Neural progenitor cell (in vitro differentiated cells): ENCODE data around the gene BMP5. TPM values are rescaled to one million over a fixed set of nuclear protein-coding genes. Genes with fewer than 3 reads are reported as not detected.

Source experiments
- DNase-seq: peaks from one replicate; pipeline ENCODE4 v3.0.0-alpha.2; 2016; ENCODE audit warnings: low spot score
- H2AFZ ChIP-seq: fragments of 200-600 bp; sonication (generic); replicated peaks from 2 replicates; pipeline ENCODE4 v1.6.1; 2016; ENCODE audit warnings: antibody characterized with exemption
- H3F3A ChIP-seq: fragments of 200-600 bp; sonication (generic); 2 replicates; pipeline ENCODE4 v1.6.1; 2016; ENCODE audit warnings: antibody characterized with exemption, low read depth
- H3K27ac ChIP-seq: fragments of 200-600 bp; sonication (generic); 2 replicates; pipeline ENCODE4 v1.5.1; 2016; ENCODE audit warnings: mild to moderate bottlenecking
- H3K27me3 ChIP-seq: fragments of 200-600 bp; sonication (generic); 2 replicates; pipeline ENCODE4 v1.6.1; 2016; ENCODE audit warnings: mild to moderate bottlenecking, moderate library complexity
- H3K36me3 ChIP-seq: fragments of 200-600 bp; sonication (generic); 2 replicates; pipeline ENCODE4 v1.5.1; 2016
- H3K4me1 ChIP-seq: fragments of 200-600 bp; sonication (generic); 2 replicates; pipeline ENCODE4 v1.6.1; 2016; ENCODE audit warnings: mixed run types
- H3K4me2 ChIP-seq: fragments of 200-600 bp; sonication (generic); 2 replicates; pipeline ENCODE4 v1.6.1; 2016
- H3K4me3 ChIP-seq: fragments of 200-600 bp; sonication (generic); 2 replicates; pipeline ENCODE4 v1.5.1; 2016
- H3K79me2 ChIP-seq: fragments of 200-600 bp; sonication (generic); 2 replicates; pipeline ENCODE4 v1.6.1; 2016; ENCODE audit warnings: low read depth
- H3K9ac ChIP-seq: fragments of 200-600 bp; sonication (generic); 2 replicates; pipeline ENCODE4 v1.6.1; 2016
- H3K9me3 ChIP-seq: fragments of 200-600 bp; sonication (generic); 2 replicates; pipeline ENCODE4 v1.5.1; 2016; ENCODE audit warnings: low read depth
- H4K20me1 ChIP-seq: fragments of 200-600 bp; sonication (generic); 2 replicates; pipeline ENCODE4 v1.6.1; 2016; ENCODE audit warnings: low read depth
- H3K27ac Mint-ChIP-seq: 3 replicates; pipeline ENCODE4 v1.8.0; 2021; ENCODE audit warnings: mixed read lengths
- H3K27me3 Mint-ChIP-seq: 2 replicates; pipeline ENCODE4 v1.8.0; 2022; ENCODE audit warnings: low read depth, mild to moderate bottlenecking, inconsistent platforms, moderate library complexity, mixed read lengths; ENCODE audit not compliant: insufficient read depth
- H3K36me3 Mint-ChIP-seq: 3 replicates; pipeline ENCODE4 v1.8.0; 2021; ENCODE audit warnings: mixed read lengths
- H3K4me1 Mint-ChIP-seq: 3 replicates; pipeline ENCODE4 v1.8.0; 2021; ENCODE audit warnings: mixed read lengths
- H3K4me3 Mint-ChIP-seq: 3 replicates; pipeline ENCODE4 v1.8.0; 2021; ENCODE audit warnings: mild to moderate bottlenecking, moderate library complexity, mixed read lengths
- H3K9me3 Mint-ChIP-seq: 3 replicates; pipeline ENCODE4 v1.8.0; 2020; ENCODE audit warnings: mixed read lengths
- EZH2 ChIP-seq: fragments of 200-600 bp; sonication (generic); IDR thresholded peaks from 2 replicates; pipeline ENCODE4 v1.6.1; 2017; ENCODE audit warnings: antibody characterized with exemption, mild to moderate bottlenecking, moderate library complexity
- EZH2phosphoT487 ChIP-seq: fragments of 200-600 bp; sonication (generic); IDR thresholded peaks from 2 replicates; pipeline ENCODE4 v1.6.1; 2017; ENCODE audit warnings: antibody characterized with exemption
- total RNA-seq: library from RNA; depleted of rRNA; stranded (reverse); fragments of >200 nt; gene quantifications from 2 replicates; pipeline ENCODE4 v1.2.3, GENCODE V29; 2015; ENCODE audit warnings: low replicate concordance
- TF ChIP-seq, protein P1 (sequence below): fragments of 200-600 bp; sonication (generic); IDR thresholded peaks from 2 replicates; pipeline ENCODE4 v1.5.1; 2017; ENCODE audit warnings: antibody characterized with exemption, mild to moderate bottlenecking

Gene BMP5
- total RNA-seq, 1 donor from 2014 or later, result 1.5 TPM

DNA sequence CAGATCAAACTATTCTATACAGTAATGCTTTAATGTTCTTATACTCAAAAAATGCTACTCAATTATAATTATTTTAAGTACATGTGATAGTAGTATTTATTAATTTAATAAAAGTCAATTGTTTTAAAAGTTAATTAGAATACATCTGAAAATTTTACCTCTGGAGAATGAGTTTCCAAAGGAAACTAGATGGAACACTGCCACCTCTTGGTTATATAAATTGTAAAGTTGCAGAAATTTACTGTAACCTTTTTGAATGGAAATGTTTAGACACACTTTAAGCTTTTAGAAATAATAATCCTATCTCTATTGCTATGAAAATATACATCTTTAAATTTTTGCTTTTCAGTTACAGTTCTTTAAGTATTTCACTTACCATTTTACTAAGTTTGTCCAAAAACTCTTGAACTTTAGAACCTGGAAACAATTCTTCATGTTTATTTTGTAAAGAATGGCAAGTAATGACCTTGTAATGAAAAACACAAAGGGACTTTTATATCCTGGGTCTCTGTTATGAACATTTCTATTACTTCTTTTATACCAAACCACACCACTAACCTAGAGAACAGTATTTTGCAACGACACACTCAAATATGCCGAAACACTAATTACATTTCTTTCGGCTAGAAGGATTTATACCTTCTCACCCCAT is 10.9 kb upstream of the BMP5 start:
- peak; percentile 25 for DNase-seq
- no peak overlapping the region for H2AFZ ChIP-seq
- no peak overlapping the region for H3K4me3 ChIP-seq
- H3K27ac ChIP-seq, result no peak overlapping the region
- Mint-ChIP-seq H3K27ac (no peak overlapping the region), H3K36me3 (no peaks in the 10 kb centered on the region), H3K9me3 (no peaks in the 10 kb centered on the region), H3K4me1 (peaks cover 4% of the 10 kb centered on the region), H3K27me3 (no peaks in the 10 kb centered on the region), H3K4me3 (no peak overlapping the region)
- H3K36me3 ChIP-seq, result no peaks in the 10 kb centered on the region
- TF ChIP-seq EZH2phosphoT487, result no peak
- TF ChIP-seq EZH2, result no peak
- TF ChIP-seq, protein P1, sequence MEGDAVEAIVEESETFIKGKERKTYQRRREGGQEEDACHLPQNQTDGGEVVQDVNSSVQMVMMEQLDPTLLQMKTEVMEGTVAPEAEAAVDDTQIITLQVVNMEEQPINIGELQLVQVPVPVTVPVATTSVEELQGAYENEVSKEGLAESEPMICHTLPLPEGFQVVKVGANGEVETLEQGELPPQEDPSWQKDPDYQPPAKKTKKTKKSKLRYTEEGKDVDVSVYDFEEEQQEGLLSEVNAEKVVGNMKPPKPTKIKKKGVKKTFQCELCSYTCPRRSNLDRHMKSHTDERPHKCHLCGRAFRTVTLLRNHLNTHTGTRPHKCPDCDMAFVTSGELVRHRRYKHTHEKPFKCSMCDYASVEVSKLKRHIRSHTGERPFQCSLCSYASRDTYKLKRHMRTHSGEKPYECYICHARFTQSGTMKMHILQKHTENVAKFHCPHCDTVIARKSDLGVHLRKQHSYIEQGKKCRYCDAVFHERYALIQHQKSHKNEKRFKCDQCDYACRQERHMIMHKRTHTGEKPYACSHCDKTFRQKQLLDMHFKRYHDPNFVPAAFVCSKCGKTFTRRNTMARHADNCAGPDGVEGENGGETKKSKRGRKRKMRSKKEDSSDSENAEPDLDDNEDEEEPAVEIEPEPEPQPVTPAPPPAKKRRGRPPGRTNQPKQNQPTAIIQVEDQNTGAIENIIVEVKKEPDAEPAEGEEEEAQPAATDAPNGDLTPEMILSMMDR, result peak; percentile 61
- no peaks in the 10 kb centered on the region for H3K79me2 ChIP-seq
- H3K4me2 ChIP-seq, result no peak overlapping the region
- H3K9ac ChIP-seq, result no peak overlapping the region
- no peaks in the 10 kb centered on the region for H3F3A ChIP-seq
- H4K20me1 ChIP-seq, result no peaks in the 10 kb centered on the region
- H3K27me3 ChIP-seq, result no peaks in the 10 kb centered on the region
- peaks cover 2% of the 10 kb centered on the region for H3K4me1 ChIP-seq
- H3K9me3 ChIP-seq, result no peaks in the 10 kb centered on the region

- no peaks in the 10 kb centered on the region for H3K36me3 ChIP-seq
- TF ChIP-seq, protein P1, result no peak
- no peak for TF ChIP-seq EZH2phosphoT487
- no peak for TF ChIP-seq EZH2
- Mint-ChIP-seq H3K36me3 (no peaks in the 10 kb centered on the region), H3K9me3 (no peaks in the 10 kb centered on the region), H3K4me1 (peaks cover 7% of the 10 kb centered on the region), H3K4me3 (no peak overlapping the region), H3K27me3 (no peaks in the 10 kb centered on the region), H3K27ac (no peak overlapping the region)
- H4K20me1 ChIP-seq, result no peaks in the 10 kb centered on the region
- no peak overlapping the region for H3K4me3 ChIP-seq
- H2AFZ ChIP-seq, result no peak overlapping the region
- no peaks in the 10 kb centered on the region for H3K79me2 ChIP-seq
- H3F3A ChIP-seq, result no peaks in the 10 kb centered on the region
- no peaks in the 10 kb centered on the region for H3K9me3 ChIP-seq
- no peak overlapping the region for H3K4me2 ChIP-seq
- no peak for DNase-seq
- H3K4me1 ChIP-seq, result peaks cover 7% of the 10 kb centered on the region
- H3K9ac ChIP-seq, result no peak overlapping the region
- H3K27me3 ChIP-seq, result no peaks in the 10 kb centered on the region
- no peak overlapping the region for H3K27ac ChIP-seq
These were observed 7.6 kb upstream of the BMP5 start for GRCh38 chr6:55882718-55883569.

DNA sequence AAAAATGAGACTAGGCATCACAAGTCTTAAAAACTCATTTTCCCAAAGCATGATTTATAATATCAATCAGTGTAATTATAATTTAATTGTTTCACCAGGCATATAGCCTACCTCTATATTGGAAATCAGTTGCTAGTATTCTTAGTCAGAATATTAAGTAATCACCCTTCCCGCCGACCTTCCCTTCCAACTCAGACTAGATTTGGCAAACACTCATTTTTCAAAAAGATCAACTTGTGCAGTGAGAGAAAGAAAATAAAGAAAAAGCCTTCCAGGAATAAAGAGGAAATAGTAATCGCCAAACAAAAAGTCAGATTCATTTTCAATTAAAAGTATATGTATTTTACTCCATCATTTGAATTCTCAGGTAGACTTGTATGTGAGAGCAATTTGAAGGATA is 1.9 kb upstream of the BMP5 start:
- no peak for DNase-seq
- H3K9me3 Mint-ChIP-seq, result no peaks in the 10 kb centered on the region
- Histone ChIP-seq H3K27ac (no peak overlapping the region), H3K9ac (no peak overlapping the region), H3K4me2 (no peak overlapping the region), H3K4me1 (peaks cover 50% of the 10 kb centered on the region), H4K20me1 (no peaks in the 10 kb centered on the region), H3K9me3 (no peaks in the 10 kb centered on the region), H3K4me3 (no peak overlapping the region), H3K79me2 (peaks cover 9% of the 10 kb centered on the region), H2AFZ (no peak overlapping the region), H3F3A (peaks cover 13% of the 10 kb centered on the region), H3K27me3 (no peaks in the 10 kb centered on the region), H3K36me3 (no peaks in the 10 kb centered on the region)
- H3K27me3 Mint-ChIP-seq, result no peaks in the 10 kb centered on the region
- H3K36me3 Mint-ChIP-seq, result no peaks in the 10 kb centered on the region
- H3K27ac Mint-ChIP-seq, result no peak overlapping the region
- H3K4me3 Mint-ChIP-seq, result no peak overlapping the region
- H3K4me1 Mint-ChIP-seq, result peaks cover 22% of the 10 kb centered on the region
- TF ChIP-seq, protein P1, result no peak
- no peak for TF ChIP-seq EZH2
- no peak for TF ChIP-seq EZH2phosphoT487
